Kidney (tissue), 14 donors: ENCODE data around the gene NDUFS5. TPM values are rescaled to one million over a fixed set of nuclear protein-coding genes. Genes with fewer than 3 reads are reported as not detected.
"Not testable (repeated sequence)": the region's sequence is repeated elsewhere in the genome, so short reads cannot be mapped to it uniquely, and the experiment has no call there.

Experiments
- DNase-seq, 5 donors: peaks; one replicate each; pipeline ENCODE4 v3.0.0-alpha.2; 2013 to 2020
- FAIRE-seq: peaks from 2 replicates; lab custom pipeline; 2012; peaks lifted over from hg19 to GRCh38; lab: Jason Lieb, UNC
- H3K27ac ChIP-seq, 2 donors: one replicate each; pipeline ENCODE4 v1.7.0; 2013; ENCODE audit warnings: low read depth in 2 of 2, low read length in 2 of 2, inconsistent platforms in 1 of 2
- H3K27me3 ChIP-seq: one replicate; pipeline ENCODE4 v1.7.1; 2013; ENCODE audit warnings: low read length, inconsistent platforms; ENCODE audit not compliant: control insufficient read depth, insufficient read depth
- H3K36me3 ChIP-seq, 3 donors: one replicate each; pipeline versions ENCODE4 v1.7.0 to v1.7.1; 2013; ENCODE audit warnings: low read length in 3 of 3, control low read depth in 1 of 3, inconsistent platforms in 1 of 3; ENCODE audit not compliant: insufficient read depth in 3 of 3, control insufficient read depth in 2 of 3
- H3K4me1 ChIP-seq, 3 donors: one replicate each; pipeline versions ENCODE4 v1.7.0 to v1.7.1; 2013; ENCODE audit warnings: low read length in 3 of 3, inconsistent platforms in 1 of 3, low read depth in 1 of 3; ENCODE audit not compliant: control insufficient read depth in 2 of 3, insufficient read depth in 2 of 3
- H3K4me3 ChIP-seq, 3 donors: one replicate each; pipeline versions ENCODE4 v1.7.0 to v1.8.1; 2013; ENCODE audit warnings: low read length in 3 of 3, control low read depth in 1 of 3, inconsistent platforms in 1 of 3
- H3K9ac ChIP-seq, 3 donors: one replicate each; pipeline versions ENCODE4 v1.7.0 to v1.7.1; 2013; ENCODE audit warnings: low read length in 3 of 3, control low read depth in 1 of 3, inconsistent platforms in 1 of 3
- H3K9me3 ChIP-seq, 3 donors: one replicate each; pipeline versions ENCODE4 v1.7.0 to v1.7.1; 2013; ENCODE audit warnings: low read length in 3 of 3, control low read depth in 1 of 3, inconsistent platforms in 1 of 3; ENCODE audit not compliant: control insufficient read depth in 2 of 3, insufficient read depth in 1 of 3
- intact Hi-C: fragments of 100-400 bp; cut with DNase I; formaldehyde crosslinking; loops from one replicate; pipeline ENCODE4 v1.11.1; 2022
- polyA plus RNA-seq: library from polyadenylated mRNA; stranded (reverse); fragments of 350-450 nt; fragmentation: Illumina TruSeq; extraction: RNeasy Lipid Tissue Mini Kit (QIAGEN cat#74804); gene quantifications from one replicate; pipeline ENCODE4 v1.2.3, GENCODE V29; 2014; ENCODE audit warnings: low read depth, low replicate concordance; ENCODE audit not compliant: insufficient read depth
- total RNA-seq: library from RNA; stranded (reverse); fragmentation: NEBNext Ultra II Directional; extraction: Animal tissue kit (Norgen Biotek cat#: 25700); gene quantifications from one replicate; pipeline ENCODE4 v1.2.1, GENCODE V29; 2021
- TF ChIP-seq, protein P1 (sequence below): IDR thresholded peaks from 3 replicates; pipeline ENCODE4 v1.5.1; 2012; ENCODE audit warnings: mild to moderate bottlenecking, moderate library complexity, borderline replicate concordance; ENCODE audit not compliant: insufficient read depth; ENCODE audit errors: extremely low read depth
- donor health status: control.
- donor health status: control.
- donor health status: control.
- donor health status: control.
- donor health status: control.
- donor health status: DM: yes; HTN: yes; CAD: no.
- donor health status: Normal renal cell carcinoma (clear cell type).

Gene NDUFS5
- total and polyA plus RNA-seq, 2 donors from 2014 or later = 174 to 1,037 TPM

DNA sequence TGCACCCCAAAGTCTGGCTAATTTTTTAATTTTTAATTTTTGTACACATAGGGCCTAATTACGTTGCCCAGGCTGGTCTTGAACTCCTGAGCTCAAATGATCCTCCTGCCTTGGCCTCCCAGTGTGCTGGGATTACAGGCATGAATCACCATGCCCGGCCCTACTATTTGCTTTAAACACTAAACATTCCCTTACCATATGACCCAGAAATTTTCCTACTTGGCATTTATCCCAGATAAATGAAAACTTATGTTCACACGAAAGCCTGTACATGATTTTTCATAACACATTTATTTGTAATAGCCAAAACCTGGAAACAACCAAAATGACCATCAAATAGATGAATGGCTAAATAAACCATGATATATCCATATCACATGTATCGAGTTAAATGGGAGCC lies 35.8 kb downstream of the NDUFS5 start:
- H3K27me3 ChIP-seq = no peaks in the 10 kb centered on the region
- no peaks in the 10 kb centered on the region for H3K9me3 ChIP-seq
- DNase-seq (no peak), FAIRE-seq (no peak)
- no peaks in the 10 kb centered on the region for H3K4me1 ChIP-seq
- intact Hi-C loops = no loop called here
- no peak overlapping the region for H3K4me3 ChIP-seq
- TF ChIP-seq, protein P1, sequence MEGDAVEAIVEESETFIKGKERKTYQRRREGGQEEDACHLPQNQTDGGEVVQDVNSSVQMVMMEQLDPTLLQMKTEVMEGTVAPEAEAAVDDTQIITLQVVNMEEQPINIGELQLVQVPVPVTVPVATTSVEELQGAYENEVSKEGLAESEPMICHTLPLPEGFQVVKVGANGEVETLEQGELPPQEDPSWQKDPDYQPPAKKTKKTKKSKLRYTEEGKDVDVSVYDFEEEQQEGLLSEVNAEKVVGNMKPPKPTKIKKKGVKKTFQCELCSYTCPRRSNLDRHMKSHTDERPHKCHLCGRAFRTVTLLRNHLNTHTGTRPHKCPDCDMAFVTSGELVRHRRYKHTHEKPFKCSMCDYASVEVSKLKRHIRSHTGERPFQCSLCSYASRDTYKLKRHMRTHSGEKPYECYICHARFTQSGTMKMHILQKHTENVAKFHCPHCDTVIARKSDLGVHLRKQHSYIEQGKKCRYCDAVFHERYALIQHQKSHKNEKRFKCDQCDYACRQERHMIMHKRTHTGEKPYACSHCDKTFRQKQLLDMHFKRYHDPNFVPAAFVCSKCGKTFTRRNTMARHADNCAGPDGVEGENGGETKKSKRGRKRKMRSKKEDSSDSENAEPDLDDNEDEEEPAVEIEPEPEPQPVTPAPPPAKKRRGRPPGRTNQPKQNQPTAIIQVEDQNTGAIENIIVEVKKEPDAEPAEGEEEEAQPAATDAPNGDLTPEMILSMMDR = no peak
- H3K36me3 ChIP-seq = no peaks in the 10 kb centered on the region
- H3K27ac ChIP-seq = no peak overlapping the region
- H3K9ac ChIP-seq = no peak overlapping the region

DNA sequence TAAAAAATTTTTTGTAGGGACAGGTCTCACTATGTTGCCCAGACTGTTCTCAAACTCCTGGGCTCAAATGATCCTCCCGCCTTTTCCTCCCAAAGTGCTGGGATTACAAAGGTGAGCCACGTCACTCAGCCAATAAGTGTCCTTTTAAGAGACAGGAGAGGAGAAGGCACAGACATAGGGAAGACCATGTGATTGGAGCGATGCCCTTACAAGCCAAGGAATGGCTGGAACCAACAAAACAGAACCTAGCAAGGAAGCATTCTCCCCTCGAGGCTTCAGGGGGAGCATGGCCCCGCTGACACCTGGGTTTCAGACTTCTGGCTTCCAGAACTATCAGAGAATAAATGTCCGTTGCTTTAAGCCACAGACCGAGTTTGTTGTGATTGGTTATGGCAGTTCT lies 37.0 kb downstream of the NDUFS5 start:
- intact Hi-C loops = no loop called here
- TF ChIP-seq, protein P1 = no peak
- no peak overlapping the region for H3K27ac ChIP-seq
- no peak for DNase-seq
- H3K4me3 ChIP-seq = no peak overlapping the region
- H3K27me3 ChIP-seq = no peaks in the 10 kb centered on the region
- H3K9ac ChIP-seq = no peak overlapping the region
- FAIRE-seq = no peak
- no peaks in the 10 kb centered on the region for H3K4me1 ChIP-seq
- no peaks in the 10 kb centered on the region for H3K36me3 ChIP-seq
- no peaks in the 10 kb centered on the region for H3K9me3 ChIP-seq

DNA sequence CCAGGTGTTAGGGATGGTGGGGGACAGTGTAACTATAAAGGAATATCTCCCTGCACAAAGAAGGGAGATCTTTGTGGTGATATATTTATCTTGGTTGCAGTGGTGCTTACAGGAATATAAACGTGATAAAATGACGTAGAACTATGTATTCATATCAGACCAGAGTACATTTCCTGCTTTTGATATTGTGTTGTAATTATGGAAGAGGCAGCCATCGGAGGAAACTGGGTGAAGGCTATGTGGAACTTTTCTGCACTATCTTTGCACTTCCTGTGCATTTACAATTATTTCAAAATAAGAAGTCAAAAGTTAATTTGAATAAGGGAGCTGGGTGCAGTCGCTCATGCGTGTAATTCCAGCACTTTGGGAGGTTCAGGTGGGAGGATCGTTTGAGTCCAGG lies 37.6 kb downstream of the NDUFS5 start:
- Histone ChIP-seq H3K4me3 (no peak overlapping the region), H3K9me3 (no peaks in the 10 kb centered on the region), H3K36me3 (no peaks in the 10 kb centered on the region), H3K9ac (no peak overlapping the region), H3K4me1 (no peaks in the 10 kb centered on the region), H3K27ac (no peak overlapping the region), H3K27me3 (no peaks in the 10 kb centered on the region)
- no peak for FAIRE-seq
- TF ChIP-seq, protein P1 = no peak
- no peak for DNase-seq
- intact Hi-C loops = no loop called here

DNA sequence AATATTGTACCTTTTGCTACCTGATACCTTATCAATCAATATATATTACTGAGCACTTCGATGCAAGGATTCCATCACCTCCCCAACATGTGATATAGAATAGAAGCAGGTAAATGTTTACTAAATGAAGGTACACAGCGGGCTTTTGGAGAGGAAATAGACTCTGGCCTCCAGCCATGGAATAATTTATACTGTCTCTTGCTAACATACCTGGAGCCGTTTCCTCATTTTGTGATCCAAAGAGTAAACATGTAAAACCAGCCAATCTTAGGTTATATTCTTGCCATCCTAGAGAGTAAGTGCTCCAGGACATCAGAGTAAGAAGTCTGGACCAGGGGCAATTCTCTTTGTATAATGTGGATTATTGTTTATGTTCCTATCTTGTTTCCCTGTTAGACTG lies 39.4 kb downstream of the NDUFS5 start:
- H3K4me1 ChIP-seq = no peaks in the 10 kb centered on the region
- TF ChIP-seq, protein P1 = no peak

DNA sequence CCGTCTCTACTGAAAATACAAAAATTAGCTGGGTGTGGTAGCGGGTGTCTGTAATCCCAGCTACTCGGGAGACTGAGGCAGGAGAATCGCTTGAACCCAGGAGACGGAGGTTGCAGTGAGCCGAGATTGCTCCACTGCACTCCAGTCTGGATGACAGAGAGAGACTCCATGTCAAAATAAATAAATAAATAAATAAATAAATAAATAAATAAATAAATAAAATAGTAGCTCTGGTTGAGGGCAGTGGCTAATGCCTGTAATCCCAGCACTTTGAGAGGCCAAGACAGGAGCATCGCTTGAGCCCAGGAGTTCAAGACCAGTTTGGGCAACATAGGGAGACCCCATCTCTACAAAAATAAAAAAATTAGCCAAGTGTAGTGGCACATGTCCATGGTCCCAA lies 42.1 kb downstream of the NDUFS5 start:
- H3K9ac ChIP-seq, intact Hi-C loops, DNase-seq, H3K36me3 ChIP-seq, H3K27ac ChIP-seq, H3K9me3 ChIP-seq, H3K4me1 ChIP-seq, H3K4me3 ChIP-seq, FAIRE-seq, H3K27me3 ChIP-seq: not testable (repeated sequence)

More for the DNA sequence above, 39.4 kb downstream of the NDUFS5 start:
- intact Hi-C loops = no loop called here
- no peaks in the 10 kb centered on the region for H3K36me3 ChIP-seq
- H3K4me3 ChIP-seq = no peak overlapping the region
- H3K9ac ChIP-seq = no peak overlapping the region
- no peak for DNase-seq
- H3K27me3 ChIP-seq = no peaks in the 10 kb centered on the region
- H3K27ac ChIP-seq = no peak overlapping the region
- FAIRE-seq = no peak
- H3K9me3 ChIP-seq = no peaks in the 10 kb centered on the region

DNA sequence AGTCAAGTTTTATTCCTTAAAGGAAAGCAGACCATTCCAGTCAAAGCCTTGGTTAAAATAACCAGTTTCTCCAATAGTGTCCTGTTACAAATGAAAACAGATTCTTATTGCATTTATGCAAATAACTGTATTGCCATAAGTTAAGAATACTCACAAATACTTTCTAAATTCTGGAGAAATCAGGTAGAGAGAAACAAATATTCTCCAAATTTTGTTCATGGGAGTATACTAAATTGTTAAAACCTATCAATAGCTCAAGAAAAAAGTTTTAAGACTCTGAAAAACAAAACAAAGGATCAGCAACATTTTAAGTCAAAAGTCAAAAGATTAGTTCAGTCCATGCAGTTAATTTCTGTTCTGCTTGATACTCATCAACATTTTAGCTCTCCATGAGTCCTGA lies 45.4 kb downstream of the NDUFS5 start:
- FAIRE-seq = not testable (repeated sequence)

More for the DNA sequence above, 45.4 kb downstream of the NDUFS5 start:
- H3K4me3 ChIP-seq, H3K27ac ChIP-seq, H3K9me3 ChIP-seq, intact Hi-C loops, DNase-seq, H3K9ac ChIP-seq, H3K4me1 ChIP-seq, H3K27me3 ChIP-seq, H3K36me3 ChIP-seq: not testable (repeated sequence)
